Erythroblast (primary cell): ENCODE results near the gene RPRD1B.

Experiments
- DNase-seq, 2 experiments: peaks; one replicate each; lab custom pipeline; 2025; lab: John Stamatoyannopoulos, UW
- GATA1 ChIP-seq: IDR thresholded peaks from 2 replicates; pipeline ENCODE4 v1.6.1; 2011; ENCODE audit warnings: low read depth, mild to moderate bottlenecking, control low read depth, low read length, moderate library complexity
- POLR2A ChIP-seq: IDR thresholded peaks from 2 replicates; pipeline ENCODE4 v1.6.1; 2011; ENCODE audit warnings: mild to moderate bottlenecking, low read length

RPRD1B gene, protein sequence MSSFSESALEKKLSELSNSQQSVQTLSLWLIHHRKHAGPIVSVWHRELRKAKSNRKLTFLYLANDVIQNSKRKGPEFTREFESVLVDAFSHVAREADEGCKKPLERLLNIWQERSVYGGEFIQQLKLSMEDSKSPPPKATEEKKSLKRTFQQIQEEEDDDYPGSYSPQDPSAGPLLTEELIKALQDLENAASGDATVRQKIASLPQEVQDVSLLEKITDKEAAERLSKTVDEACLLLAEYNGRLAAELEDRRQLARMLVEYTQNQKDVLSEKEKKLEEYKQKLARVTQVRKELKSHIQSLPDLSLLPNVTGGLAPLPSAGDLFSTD

DNA sequence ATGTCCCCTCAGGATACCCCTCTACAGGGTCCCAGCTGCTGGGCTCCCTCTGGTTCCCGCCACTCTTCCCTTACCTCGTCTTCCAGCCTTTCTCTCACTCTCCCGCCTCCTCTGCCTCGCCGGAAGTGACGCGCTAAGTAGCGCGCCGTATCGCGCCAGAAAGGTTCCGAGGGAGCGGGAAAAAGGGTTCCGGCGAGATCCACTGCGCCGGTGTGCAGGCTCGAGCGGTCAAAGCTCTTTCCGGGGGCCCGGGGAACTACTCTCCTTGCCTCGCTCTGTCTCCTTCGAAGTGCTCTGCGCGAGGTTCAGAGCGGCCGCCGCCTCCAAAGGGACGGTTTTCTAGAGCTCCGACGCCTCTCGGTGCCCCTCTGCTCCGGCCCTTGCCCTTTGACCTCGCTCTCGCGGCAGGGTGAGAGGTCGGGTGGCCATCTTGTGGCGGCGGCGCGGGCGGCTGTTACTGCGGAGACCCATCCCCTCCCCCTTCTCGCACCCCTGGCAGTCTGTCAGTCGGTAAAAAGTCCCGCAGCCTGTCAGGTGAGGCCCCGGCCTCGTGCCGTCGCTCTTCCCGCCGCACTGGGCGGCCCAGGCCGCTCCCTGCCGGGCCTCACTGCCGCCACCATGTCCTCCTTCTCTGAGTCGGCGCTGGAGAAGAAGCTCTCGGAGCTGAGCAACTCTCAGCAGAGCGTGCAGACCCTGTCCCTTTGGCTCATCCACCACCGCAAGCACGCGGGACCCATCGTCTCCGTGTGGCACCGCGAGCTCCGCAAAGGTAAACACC lies at the start of gene RPRD1B, which contains the start of gene TTI1:
Gene RPRD1B (plus strand): TSS at position 417 of the 778 bp plus-strand sequence. CDS start 202 bp downstream, at position 619.
Gene TTI1 (minus strand): TSS at position 127 of the 778 bp plus-strand sequence. CDS start 19,640 bp downstream, outside the sequence.
- DNase-seq, result peak; percentile 94 to 95
- TF ChIP-seq POLR2A, result peak; percentile 85
- no peak for TF ChIP-seq GATA1

DNA sequence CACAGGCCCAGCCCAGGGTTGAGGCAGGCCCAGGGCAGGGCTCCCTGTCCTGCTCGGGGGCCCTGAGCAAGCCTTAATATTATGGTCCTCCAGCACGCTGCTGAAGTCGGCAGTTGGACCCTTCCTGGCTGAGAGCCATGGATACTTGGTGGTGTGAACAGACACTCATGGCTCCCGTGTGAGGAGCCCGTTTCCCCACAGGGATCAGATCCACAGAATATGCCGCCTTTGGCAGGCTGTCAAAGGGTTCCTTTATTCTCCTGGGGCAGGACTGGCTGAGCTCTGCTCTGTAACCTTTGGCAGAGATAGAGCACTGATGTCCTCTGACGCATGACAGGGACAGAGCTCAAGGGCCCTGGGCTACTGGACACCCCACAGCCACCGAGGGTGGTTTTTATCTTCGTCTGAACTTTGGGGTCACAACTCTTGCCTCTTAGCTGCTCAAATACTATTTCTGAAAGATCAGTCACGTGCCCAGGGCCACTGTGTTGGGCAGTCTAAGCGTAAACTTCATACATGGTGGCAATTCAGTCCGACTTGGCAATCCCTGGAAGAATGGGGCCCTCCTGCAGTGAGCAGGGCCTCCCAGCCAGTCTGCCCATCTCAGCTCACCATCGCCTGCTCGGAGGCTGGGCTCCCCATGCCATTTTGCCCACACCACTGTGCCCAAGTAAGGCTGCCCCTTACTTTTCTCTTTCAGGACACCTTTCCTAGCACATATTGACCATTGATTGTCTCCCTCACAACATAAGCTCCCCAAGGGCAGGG lies 49.3 kb upstream of the RPRD1B start:
- no peak for TF ChIP-seq GATA1
- TF ChIP-seq POLR2A, result no peak
- no peak for DNase-seq

DNA sequence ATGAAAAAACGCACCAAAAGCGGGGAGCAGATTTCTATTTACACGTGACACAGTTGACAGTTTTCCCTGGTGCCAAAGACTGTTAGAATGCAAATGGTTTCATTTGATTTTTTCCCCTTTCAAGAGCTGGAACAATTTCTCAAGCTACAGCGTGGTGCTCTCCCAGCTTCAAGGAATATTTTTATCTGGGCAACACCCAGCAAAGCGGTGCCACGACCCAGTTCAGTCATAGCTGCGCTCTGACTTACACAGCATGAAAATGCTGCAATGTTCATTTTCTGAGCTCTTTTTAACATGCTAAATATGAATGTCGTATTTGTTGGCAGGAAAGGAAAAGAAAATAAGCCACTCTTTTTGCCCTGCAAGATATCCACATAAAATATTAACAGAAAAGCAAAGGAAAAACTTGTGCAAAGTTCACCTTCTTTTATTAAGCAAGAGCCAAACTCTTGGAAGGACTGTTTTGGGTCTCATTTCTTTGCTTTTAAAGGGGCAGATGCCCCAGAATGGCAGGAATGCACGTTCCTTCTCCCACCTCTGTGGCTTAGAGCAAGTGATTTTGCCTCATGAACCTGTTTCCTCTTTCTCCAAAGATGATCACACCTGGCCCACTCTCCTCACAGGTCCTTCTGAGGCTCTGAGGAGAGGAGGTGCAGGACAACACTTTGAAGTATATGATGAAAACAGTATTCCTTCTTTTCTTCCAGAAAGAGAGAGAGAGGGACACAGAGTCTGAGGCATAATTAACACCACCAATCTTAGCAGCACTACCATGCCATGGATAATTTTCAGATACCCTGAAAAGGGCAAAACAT lies 47.3 kb upstream of the RPRD1B start:
- TF ChIP-seq POLR2A, result no peak
- no peak for TF ChIP-seq GATA1
- DNase-seq, result no peak

DNA sequence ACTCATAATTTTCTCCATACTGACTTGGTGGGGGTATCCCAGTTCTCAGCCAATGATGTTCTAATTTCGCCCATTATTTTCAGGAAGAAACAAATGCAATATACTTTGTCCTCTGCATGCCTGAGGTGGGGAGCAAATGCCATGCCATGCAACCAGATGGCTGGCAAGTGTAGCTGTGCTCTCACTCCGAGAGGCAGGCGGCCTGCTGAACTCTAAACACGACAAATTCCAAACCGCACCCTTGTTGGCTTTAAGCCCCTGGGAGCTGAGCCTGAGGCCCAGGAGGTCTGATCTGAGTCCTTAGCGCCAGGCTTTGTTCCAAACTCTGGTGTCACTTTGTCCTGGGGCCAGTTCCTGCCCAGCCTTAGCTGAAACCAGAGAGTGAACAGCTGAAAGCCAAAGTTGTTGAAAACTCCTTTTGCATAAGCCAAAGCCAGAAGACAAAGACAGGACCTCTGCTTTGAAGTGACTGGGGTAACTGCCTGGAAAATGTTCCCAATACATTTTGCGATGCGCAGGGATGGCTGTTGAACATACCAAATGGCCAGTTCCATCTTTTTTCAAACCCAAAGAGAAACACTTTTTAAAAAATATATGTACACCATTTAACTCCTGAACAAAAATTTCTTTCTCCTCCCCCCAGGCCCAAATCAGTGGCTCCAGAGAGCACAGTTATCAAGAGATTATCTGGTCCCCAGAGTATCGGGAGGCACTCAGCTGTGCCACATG lies 46.5 kb upstream of the RPRD1B start:
- DNase-seq, result peak; percentile 42 to 68
- no peak for TF ChIP-seq GATA1

DNA sequence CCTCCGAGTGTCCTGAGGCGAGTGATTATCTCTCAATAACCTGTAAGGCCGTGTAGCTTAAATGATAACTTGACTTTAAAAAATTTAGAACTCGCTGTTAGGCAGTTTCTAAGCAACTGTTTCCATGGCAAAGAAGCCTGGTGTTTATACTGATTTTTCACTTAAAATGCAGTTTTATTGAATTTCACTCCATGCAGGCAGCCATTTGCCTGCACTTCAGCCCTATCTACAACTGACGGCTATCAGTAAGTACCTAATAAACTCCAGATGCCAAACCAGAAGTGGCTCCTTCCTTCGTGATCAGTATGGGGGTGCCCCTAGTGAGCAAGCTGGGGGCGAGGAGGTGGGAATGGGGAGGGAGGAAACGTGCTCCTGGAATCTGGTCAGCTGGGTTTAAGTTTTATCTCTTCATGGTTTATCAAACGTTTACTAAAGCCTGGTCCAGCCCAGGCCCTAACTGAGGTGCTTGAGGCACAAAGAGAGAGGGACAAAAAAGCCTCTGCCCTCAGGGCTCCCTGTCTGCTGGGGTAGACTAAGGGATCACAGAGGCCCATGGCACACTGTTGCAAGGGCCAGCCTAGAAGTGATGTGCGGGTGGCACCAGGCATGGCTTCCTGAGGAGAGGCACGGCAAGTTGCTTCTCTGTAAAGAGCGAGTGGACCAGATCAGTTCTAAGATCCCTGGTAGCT lies 45.8 kb upstream of the RPRD1B start:
- TF ChIP-seq POLR2A (no peak), GATA1 (no peak)

DNA sequence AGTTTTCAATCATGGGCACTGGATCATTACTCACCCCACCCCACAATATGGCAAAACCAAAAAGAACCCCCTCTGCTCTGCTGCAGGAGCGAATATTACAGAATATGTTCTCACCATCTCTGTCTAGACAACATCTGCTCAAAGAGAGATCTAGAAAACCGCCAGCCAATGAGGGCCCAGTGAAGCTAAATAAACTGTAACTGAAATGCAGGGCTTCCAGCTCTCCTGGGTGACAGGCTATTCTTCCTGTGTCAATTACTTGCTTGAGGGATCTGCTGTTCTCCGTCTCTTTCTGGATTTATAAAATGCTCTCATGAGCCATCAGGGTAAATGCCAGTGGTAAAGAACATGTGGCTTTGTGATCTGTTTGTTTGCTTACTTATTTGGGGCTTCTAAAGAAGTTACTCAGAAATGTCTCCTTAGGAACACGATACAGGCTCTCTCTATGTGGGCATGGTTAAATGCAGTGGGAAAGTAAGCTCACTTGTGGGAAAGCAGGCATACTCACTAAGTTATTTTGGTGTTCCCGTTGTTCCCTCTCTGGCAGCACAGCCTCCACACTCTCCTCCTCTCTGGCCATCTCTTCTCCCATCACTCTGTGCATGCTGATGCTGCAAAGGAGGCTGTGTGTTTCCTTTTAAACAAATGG lies 45.1 kb upstream of the RPRD1B start:
- TF ChIP-seq GATA1 (no peak), POLR2A (no peak)
- DNase-seq, result peak; percentile 15 to 23

More for the DNA sequence above, 45.8 kb upstream of the RPRD1B start:
- peak; percentile 75 to 96 for DNase-seq

DNA sequence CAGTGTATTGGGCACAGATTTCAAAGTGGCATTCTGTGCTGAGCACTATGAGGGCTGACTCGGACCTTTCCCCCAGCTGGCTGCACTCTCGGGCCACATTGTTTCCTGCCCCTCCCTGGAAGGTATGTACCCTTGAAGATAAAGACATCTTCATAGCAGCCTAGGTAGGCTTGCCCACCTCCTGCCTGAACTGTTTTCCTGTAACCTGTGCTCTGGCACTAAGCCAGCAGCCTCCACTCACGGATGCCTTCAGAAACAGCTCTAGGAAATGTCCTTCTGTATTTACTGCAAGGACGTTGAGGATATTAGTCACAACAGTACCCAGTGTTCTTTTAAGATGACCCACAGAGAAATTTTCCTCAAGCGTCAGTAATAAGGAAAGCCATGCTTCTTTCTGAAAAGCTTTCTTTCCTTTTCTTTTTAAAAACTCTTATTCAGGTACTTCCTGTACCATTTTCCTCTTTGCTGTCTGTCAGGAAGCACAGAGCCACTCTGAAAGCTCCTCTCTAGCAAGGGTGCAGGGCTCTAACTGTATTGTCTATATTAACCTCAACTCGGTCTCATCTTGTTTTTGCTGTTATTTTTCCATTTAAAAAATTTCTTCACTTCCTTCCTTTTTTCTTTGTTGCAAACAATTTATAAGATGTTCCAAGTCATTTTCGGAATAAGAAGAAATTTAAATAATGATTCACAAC lies 43.8 kb upstream of the RPRD1B start:
- DNase-seq, result no peak
- TF ChIP-seq POLR2A (no peak), GATA1 (no peak)

DNA sequence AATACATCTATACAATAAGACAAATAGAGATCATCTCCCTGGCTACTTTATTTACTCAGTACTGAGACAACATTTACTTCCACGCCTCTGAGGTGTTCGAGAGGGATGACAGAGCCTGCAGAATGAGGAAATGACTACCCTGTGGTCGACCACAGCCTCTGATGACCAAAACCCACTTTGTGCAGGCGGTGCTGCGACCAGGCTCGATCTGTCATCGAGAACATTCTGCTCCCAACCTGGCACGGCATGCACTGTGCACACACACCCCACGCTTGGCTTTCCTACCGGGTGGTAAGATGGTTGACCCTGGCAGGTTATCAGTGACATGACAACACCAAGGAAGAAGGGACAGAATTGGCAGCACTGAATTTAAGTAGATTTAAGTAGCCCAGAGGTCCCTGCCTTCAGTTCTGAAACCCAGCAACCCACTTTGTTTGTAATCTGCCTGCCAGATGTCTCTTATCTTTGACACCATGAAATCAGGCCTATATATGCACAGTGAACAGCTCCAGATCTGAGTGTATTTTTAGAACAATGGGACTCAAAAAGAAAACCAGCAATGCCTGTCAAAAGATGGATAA lies 42.9 kb upstream of the RPRD1B start:
- TF ChIP-seq GATA1 (no peak), POLR2A (no peak)
- peak; percentile 70 to 89 for DNase-seq

DNA sequence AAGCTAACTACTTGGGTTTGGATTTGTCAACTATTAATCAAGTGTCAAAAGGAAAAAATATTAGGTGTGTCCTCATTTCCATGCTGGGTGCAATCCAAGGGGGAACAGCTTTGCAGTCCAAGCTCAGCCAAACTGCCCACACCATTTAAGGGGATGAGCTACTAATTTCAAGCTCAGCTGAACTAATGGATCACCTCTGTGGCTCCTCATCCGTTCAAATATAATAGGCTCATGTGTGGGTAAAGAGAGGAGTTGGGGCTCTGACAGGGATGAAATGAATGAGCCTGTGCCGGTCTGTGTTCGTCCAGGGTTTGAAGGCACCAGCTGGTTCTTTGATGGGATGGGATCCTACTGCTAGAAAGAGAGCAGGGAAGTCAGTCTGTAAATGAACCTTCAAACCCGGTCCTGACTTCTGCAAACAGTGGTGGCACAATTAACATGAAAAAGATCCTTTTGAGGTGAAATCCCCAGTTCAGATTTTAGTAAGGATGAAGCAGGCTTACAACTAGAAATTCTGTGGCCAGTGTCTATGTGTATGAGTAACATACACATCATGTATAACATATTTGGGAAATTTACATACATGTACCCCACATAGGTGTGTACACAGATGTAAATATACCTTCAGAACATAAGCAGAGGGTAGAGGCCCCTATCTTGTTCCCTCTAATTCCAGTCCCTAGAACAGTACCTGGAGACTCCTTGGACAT lies 42.2 kb upstream of the RPRD1B start:
- no peak for TF ChIP-seq POLR2A
- no peak for TF ChIP-seq GATA1
- no peak for DNase-seq

DNA sequence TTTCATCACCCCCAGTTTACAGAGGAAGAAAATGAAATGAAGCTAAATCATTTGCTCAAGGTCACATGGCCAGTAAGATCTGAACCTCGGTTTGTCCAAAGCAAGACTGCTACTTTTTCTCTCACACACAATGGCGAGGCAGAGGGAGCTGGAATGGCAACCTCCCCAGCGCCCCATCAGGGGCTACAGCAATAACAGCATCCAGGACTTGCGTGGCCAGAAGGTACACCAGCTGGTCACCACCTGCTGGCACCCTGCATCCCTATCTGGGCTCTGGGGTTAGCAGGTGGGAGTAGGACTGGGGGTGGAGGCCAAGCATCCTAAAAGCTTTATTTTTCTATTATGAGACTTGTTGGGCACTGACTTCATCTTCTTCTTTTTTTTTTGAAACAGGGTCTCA lies 41.6 kb upstream of the RPRD1B start:
- no peak for DNase-seq
- TF ChIP-seq GATA1, result no peak
- no peak for TF ChIP-seq POLR2A
